Kasumi-1 (cell line): ENCODE results near the gene KRT77.
"Not testable (repeated sequence)": the region's sequence is repeated elsewhere in the genome, so short reads cannot be mapped to it uniquely, and the experiment has no call there.

Experiments used
- DNase-seq, 2 experiments: peaks; one replicate each; lab custom pipeline; 2025; lab: John Stamatoyannopoulos, UW

The KRT77 gene

DNA sequence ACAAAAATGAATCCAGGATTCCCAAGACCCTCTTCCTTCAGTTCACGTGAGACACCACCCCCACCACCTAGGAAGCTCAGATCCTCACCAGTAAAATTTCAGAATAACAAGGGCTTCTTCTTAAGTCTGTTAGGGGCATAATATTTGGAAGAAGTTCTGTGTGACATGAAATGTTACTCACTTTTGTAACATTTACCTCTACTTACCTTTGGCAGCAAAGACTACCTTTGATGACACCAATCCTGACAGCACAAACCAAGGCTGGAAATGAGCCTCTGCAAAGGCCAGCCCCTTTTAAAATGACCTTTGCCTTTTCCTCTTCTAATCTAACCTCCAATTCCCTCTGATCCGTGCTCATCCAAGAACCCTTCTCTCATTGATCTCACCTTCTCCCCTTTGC lies 19.4 kb upstream of the KRT77 start:
- DNase-seq = no peak

DNA sequence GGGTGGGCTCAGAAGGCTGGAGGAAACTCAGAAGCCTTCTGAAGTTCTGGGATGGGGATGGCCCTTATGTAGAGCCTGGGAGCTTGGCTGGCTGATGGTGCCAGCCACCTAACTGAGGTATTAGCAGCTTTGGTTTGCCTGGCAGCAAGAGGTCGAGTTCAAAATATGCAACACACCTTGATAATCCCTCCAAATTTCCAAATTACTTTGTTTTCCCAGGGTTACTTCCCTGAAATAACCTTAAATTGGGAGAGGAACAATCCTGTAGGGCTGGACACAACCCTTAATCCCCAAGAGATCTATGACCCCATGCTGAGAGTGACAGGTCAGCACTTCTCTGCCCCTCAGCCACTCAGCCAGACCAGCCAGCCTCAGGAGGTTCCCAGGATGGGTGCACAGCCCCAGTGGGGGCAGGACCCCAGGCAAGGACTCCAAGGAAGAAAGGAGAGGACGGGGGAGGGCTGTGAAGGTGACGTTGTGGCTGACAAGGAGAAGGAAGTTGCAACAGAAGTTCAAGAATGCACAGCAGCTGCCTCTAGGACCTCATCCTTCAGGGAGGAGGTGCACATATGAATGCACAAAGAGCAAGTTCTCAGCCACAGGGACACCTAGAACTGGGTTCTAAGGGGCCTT lies 18.6 kb upstream of the KRT77 start:
- DNase-seq = no peak

DNA sequence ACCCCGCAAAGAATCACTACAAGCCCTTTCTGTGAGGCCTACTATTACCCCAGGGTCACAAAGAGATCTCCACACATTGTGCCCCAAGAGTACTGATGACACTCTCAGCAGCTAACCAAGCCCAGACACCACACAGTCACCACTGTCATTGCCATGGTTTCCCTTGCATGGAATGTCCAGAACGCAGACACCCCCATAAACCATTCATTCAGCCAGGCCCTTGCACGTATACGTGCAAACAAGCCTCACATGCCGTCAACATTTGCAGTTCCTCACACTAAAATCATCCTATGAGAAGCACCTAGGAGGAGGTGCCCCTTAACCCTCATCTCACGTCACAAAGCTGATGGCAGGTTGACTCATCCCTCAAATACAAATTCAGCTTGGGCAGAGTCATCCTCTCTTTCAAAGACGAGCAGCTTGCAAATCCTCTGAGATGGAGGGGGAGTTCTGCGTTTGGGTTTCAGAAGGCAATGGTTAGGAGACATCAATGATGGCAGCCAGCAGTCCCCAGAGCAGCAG lies 17.1 kb upstream of the KRT77 start:
- no peak for DNase-seq

DNA sequence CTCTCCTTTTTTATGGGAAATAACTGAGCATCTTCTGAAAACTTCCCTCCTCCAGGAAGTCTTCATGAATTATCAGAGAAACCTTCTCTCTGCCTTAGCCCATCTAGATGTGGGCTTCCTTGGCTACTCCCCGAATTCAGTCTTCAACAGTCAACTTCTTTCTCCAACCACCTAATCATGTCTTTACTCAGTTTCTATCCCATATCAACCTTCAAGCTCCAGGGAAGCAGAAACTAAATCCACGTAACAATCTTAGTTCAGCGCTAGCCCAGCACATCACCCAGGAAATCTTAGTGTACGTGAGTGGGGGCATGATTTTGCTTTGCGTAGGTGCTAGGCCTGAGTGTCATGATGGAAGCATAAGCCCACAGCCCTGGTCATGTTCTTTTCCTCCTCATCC lies 12.7 kb upstream of the KRT77 start:
- no peak for DNase-seq

DNA sequence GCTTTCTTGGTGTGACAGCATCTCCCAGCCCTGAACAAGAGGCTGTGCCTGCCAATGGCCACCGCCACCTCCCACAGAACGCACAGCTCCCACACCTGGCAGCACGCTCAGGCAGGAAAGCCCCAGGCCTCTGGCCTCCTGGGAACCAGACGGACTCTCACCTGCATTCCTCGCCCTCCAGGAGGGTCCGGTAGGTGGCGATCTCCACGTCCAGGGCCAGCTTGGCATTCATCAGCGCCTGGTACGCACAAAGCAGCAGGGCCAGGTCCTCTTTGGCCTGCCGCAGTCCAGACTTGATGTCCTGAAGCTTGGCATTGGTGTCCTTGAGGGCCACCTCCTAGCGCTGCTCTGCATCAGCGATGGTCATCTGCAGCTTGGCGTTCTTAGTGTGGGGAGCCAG lies 12.1 kb upstream of the KRT77 start:
- no peak for DNase-seq

DNA sequence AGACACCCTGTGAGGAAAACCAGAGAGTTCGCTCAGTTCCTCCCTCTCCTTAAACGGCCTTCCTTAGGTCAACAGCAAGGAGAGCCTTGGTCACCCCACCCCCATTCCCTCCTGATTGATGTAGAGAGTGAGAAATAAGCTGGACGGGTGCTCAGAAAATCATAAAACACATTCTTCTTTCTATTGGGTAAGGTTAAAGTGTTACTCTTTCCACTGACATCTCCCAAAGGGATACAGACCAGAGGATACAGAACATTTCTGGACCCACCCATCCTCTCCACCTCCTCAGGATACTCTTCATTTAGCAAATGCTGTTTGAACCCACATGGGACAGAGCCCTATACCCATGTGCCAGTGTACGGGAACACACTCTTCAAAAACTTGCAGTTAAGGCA lies 11.6 kb upstream of the KRT77 start:
- no peak for DNase-seq

DNA sequence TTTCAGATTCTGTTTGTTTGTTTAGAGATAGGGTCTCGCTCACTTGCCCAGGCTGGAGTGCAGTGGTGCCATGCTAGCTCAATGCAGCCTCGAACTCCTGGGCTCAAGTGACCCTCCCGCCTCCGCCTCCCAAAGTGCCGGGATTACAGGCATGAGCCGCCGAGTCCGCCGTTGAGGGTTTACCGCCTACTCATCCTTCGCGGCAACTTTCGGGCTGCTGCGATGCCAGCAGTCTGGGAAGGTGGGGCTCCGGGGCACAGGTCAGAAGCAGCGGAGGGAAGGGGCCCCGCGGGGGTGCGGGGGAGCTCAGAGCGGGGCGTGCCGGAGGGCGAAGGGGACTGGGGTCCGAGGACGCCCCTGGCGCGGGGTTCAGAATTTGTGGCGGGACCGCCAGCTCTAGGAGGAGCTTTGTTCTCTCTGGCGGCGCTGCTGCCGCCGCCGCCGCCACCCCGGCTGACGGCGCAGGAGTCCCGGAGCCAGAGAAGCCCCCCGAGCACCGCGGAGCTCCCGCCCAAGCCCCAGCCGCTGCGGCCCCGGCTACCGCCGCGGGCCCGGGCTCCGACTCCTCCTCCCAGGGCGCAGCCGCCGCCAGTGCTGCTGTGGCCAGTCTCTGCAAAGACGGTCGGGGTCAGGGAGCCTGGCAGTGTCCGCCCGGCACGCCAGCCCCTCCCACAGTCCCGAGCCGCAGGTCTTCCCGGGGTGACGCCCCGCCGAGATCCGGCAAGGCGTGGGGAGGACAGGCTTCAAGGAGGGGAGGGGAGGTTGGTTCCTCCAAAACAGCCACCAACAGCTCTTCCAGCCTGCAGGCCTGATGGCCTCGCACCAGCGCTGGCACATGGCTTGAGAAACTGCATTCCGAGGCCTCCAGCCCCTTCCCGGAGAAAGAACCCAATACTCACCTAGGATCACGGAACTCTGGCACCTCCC lies 10.9 kb upstream of the KRT77 start:
- no peak for DNase-seq

DNA sequence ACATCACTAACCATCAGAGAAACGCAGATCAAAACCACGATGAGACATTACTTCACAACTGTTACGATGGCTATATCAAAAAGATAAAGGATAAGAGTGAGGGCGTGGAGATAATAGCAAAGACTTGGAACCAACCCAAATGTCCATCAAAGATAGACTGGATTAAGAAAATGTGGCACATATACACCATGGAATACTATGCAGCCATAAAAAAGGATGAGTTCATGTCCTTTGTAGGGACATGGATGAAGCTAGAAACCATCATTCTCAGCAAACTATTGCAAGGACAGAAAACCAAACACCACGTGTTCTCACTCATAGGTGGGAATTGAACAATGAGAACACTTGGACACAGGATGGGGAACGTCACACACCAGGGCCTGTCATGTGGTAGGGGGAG lies 8.8 kb upstream of the KRT77 start:
- not testable (repeated sequence) for DNase-seq

DNA sequence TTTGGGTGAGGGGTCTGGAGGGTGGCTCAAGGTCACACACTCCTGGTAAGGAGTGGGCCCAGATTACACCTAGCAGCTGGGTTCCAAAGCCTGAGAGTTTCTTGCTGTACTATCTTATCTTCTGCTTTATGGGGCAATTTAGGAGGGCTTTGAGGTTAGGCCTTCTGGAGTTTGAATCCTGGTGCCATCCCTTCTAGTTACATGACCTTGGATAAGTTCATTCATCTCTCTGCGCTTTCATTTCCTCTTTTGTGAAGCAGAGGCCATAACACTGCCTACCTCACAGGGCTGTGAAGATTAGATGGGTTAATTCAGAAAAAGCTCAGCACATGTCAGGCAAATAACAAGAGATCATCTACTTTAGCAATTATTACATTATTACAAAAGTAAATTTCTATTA lies 7.4 kb upstream of the KRT77 start:
- DNase-seq = no peak

DNA sequence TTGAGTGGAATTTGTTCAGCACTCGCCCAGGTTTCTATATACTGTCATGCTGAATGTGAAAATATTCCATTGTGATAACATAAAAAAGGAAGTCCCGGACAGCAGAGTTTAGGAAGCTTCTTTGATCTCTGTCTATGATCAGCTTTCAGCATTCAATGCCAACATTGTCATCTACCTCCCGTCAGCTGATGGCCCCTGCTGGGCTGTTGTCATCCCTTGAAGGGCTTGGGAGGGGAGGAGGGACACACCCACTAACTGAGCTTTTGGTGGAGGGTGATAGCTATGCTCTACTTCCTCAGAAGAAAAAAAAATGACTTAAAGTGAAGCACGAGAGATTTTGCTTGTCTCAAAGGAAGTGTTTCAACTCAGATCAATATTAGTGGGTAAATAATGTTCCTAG lies 4.7 kb upstream of the KRT77 start:
- no peak for DNase-seq

DNA sequence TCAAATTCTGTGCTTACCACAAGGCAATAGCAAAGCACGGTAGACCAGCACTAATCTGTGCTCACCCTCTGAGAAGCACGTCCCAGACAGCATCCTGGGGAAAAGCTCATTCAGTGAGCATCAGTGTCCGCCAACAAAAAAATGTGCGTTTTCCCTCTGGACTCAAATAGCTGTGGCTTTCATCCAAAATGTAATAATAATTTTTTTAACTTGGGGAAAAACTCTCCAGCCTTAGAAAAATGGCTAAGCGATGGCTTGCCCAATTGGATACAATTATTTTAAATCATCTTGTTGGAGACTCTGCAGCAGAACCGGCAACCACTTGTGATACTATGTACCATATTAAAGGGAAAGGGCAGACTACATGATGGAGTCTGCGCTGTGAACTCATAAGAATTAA lies 1.1 kb upstream of the KRT77 start:
- no peak for DNase-seq

DNA sequence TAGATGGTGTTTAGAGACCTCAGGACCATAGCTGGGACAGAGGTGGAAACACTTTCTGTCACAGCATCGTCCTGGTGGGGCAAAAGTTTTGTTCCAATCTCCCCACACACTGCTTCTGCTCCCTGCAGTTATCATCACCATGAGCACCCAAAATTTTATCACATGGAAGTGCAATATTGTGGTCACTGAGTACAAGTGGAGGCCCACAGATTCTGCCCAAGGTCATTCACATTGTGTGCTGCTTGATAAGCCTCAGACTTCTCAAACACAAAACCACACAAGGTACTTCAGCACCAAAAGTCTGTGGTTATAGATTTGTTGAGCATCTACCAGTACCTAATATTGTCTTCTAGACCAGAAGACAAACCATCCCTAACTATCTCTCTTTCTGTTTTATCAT lies 554 bp upstream of the KRT77 start:
- DNase-seq = no peak

DNA sequence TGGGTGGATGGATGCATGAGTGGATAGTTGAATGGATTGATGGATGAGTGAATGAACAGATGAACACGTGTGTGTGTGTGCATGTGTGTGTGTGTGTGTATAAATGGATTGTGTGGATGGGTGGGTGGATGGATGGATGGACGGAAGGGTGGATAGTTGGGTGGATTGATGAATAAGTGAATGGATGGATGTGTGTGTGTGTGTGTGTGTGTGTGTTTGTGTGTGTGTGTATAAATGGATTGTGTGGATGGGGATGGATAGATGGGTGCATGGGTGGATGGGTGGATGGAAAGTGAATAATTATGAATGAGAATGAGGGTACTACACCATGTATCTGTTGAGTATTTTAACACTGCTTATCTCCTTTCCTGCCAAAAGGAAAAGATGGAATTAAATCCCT lies 986 bp downstream of the KRT77 start:
- DNase-seq = no peak

DNA sequence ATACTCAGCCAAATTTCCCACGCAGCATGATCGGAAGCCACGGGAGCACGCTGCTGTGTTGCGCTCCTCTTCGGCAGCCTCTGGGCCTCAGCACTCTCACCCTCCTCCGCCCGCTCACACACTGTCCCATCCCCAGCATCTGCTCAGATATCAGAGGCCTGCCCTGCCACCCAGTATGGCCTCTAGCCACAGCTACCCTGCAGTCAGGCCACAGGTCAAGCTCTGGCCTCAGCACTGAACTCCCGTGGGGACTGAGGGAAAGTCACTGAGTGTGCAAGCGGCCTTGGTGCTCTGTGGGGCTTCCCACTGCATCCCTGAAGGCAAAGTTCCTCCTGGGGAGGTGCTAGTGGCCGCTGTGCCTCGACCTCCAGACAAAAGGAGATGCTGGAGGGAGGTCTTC lies 2.0 kb downstream of the KRT77 start:
- DNase-seq = no peak

DNA sequence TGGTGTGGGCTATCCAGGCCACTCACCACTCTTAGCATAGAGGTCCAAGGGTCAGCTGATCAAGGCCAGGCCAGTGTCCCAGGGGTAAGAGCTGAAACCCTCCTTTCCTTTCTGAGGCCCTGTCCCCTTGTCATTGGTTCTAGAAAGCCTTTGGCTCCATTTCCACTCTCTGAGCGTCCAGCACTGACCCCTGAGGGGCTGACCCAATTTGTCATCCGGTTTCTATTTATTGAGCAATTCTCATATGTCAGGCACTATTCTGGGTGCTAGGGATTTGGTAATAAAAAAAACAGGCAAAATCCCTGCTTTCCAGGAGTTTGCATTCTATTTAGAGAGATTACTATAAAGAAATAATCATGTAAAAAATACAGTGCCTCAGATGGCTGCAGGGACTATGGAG lies 3.4 kb downstream of the KRT77 start:
- DNase-seq = no peak

DNA sequence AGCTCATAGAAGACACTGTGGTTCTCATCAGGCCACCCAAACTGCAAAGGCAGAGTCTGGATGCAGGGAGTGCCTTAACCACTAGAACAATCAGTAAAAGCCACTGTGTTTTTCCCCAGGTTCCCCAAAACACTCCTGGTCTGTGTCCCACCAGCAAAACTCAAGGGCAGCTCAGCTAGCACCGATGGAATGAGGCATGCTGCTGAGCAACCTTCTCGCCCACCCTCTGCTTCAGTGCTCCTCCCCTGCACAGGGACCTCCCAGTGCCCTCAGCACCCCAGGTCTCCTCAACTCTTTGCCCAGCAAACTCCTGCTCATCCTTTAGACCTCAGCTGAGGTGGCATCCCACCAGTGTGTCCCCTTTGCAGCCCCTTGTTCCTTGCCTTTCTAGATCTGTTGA lies 4.0 kb downstream of the KRT77 start:
- DNase-seq = no peak

DNA sequence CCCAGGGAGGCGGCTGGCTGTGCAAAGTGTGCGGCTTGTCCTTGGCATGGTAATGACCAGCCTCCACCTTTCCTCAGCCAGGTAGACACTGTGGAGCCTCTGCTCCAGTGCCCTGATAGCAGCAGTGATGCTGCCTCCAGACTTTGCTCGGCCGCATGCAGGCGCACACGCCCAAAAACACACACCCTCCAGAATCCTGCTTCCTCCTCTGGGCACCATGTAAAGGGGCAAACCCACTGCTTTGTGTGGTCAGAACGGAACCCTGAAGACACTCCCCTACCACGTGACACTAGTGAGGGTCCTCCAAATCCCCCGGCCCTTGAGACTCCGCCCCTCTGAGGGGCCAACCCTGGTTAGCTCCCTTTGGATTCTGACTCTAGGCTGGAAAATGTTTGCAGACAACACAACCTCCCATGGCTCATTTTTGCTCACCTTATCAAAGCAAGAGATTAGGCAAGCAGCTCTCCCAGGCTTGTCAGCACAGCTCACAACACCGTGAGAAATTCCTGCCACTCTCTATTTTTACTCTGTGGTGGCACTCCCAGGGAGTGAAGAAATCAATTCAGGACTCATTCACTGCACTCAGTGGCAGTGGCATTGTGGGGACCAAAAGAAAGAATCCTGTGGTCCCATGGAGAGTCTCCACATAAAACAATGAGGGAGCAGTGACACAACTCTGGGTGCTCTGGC lies 4.5 kb downstream of the KRT77 start:
- no peak for DNase-seq

DNA sequence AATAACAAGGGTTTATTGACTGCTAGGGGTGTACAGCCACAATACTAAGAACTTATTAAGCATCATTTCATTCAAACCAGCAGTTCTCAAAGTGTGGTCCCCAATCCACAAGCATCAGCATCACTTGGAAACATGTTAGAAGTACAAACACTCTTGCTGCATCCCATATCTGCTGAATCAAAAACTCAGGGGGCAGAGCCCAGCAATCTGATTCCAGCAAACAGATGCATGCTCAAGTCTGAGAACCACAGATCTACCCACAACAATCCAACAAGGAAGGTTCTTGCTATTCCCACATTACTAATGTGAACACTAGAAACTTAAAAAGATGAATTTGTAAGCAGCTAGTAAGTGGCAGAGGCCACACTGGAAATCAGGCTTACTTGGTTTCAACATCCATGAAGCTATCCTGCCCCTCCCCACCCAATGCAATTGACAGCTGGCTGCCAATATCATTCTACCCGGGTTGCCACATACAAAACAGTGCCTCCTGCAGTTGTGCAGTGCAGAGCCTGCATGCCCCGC lies 6.2 kb downstream of the KRT77 start:
- DNase-seq = no peak

DNA sequence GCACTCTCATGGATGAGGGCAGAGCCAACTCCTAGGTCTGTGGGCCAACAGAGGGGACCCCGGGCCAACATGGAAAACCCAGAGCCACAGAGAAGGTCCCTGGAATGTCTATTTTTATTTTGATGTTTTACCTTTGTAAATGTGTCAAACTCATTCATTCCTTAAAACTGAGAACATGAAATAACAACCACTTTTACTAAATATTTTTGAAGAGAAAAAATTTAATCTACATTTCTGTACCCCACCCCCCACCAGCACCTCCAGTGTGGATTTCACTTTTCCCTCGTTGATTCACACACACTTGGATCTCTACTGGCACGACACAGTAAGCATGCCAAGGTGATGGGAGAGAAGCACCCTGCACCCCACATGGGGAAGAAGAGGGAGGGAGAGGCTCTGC lies 6.7 kb downstream of the KRT77 start:
- DNase-seq = no peak

DNA sequence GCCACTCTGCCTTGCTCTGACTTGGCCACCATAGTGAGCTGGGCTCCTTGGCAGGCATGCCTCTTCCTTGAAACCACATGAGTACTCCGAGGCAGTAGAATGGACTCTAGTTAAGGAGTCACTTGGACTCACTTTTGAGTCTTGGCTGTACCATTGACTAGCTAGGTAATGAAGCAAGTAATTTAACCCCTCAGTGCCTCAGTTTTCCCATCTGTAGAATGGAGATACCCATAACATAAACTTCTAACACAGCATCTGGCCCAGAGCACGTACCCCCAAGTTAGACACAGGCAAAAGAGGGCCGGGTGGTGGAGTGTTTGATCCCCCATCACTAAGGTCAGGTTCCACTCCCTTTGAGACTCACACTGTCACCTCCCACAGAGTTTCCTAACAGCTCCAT lies 8.3 kb downstream of the KRT77 start:
- no peak for DNase-seq

DNA sequence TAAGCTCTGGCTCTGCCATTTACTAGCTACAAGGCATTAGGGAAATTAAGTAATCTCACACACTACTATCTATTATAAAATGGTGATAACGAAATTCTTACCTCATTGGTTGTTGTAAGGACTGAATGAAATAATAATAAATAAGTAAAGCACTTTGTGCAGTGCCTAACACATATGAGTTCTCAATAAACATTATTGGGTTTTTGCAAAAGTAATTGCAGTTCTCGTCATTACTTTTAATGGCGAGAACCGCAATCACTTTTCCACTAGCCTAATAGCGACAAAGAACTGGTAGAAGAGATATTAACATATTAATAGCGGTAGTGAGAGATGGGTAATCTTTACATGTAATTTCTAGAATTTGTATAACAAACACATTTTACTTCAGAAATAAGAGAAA lies 9.2 kb downstream of the KRT77 start:
- DNase-seq = no peak

DNA sequence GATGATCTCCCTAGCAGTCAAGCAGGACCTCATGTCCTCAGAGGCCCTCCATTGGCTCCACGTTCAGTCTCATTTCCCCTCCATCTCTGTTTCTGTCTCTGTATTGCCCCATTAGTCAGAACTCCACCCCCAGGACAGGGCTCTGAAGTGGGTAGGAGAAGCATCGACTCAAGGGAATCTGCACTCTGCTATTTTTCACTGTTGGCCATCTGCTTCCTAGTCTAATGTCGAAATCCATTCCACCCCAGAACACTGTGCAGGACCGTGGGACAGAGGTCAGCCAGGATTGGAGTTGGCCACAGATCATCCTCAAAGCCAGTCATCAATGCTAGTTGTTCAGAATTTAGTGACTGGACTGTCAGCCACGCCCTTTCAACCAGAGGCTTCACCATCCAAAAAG lies 10.1 kb downstream of the KRT77 start:
- no peak for DNase-seq

DNA sequence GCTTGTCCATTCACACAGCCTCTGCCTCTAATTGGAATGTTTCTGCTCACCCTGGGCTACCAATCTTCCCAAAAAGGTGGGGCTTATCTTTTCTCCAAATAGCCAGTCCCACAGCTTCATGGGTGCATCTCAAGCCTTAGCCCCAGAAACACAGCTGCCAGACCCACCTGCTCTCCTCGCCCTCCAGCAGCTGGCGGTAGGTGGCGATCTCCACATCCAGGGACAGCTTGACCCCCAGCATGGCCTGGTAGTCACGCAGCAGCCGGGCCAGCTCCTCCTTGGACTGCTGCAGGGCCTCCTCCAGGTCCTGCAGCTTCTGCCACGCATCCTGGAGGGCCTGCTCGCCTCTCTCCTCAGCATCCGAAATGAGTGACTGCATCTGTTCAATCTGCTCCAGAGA lies 11.1 kb downstream of the KRT77 start:
- DNase-seq = no peak
